ENCODE data around the gene SLC25A31.

GRCh38 chr4:127731406-127731805 is 1.2 kb downstream of the SLC25A31 start:
- TF ChIP-seq POLR2A (IDR thresholded peaks at IDR 0.05) (no peak), CTCF (IDR thresholded peaks at IDR 0.05 in 4 of 5, conservative IDR thresholded peaks at IDR 0.05 in 1 of 5) (no peak)
